H1 (cell line): ENCODE measurements around the gene BGN. TPM values are rescaled to one million over a fixed set of nuclear protein-coding genes. Genes with fewer than 3 reads are reported as not detected.

Source experiments
- ASH2L ChIP-seq: fragments of 200-600, 300-600 bp; sonication (generic); IDR thresholded peaks from one replicate; pipeline ENCODE4 v1.7.1; 2017; ENCODE audit warnings: low read length
- EZH2 ChIP-seq: fragments of 200-600 bp; sonication (generic); IDR thresholded peaks from 2 replicates; pipeline ENCODE4 v1.7.1; 2012; ENCODE audit warnings: low read depth, mild to moderate bottlenecking, moderate library complexity, low read length, inconsistent platforms; ENCODE audit not compliant: severe bottlenecking
- JUN ChIP-seq: IDR thresholded peaks from 2 replicates; pipeline ENCODE4 v1.6.1; 2011; ENCODE audit warnings: low read depth, mild to moderate bottlenecking, improper control_type of control experiment, low read length
- KDM4A ChIP-seq: IDR thresholded peaks from one replicate; pipeline ENCODE4 v1.7.1; 2012; ENCODE audit warnings: low read depth, mild to moderate bottlenecking, moderate library complexity, low read length, inconsistent platforms; ENCODE audit not compliant: severe bottlenecking
- RXRA ChIP-seq: IDR thresholded peaks from 2 replicates; pipeline ENCODE4 v1.6.1; 2011; ENCODE audit warnings: low read depth, mild to moderate bottlenecking, low read length, moderate library complexity; ENCODE audit not compliant: insufficient read depth
- TBP ChIP-seq: IDR thresholded peaks from 2 replicates; pipeline ENCODE4 v1.6.1; 2011; ENCODE audit warnings: low read depth, low read length, improper control_type of control experiment
- TCF12 ChIP-seq: IDR thresholded peaks from 2 replicates; pipeline ENCODE4 v1.6.1; 2011; ENCODE audit warnings: low read depth, mild to moderate bottlenecking, low read length
- polyA plus RNA-seq, 7 experiments: library from polyadenylated mRNA; depleted of rRNA in 3 of 7; stranded (reverse) in 5 of 7; unstranded in 2 of 7; fragments of >200 nt in 5 of 7; fragments of 200-250 nt in 2 of 7; gene quantifications; 1 replicate in 5 of 7; 2 replicates in 1 of 7; 4 replicates in 1 of 7; pipeline versions ENCODE4 v1.2.1 to v1.2.3, GENCODE V29; 2011 to 2013; ENCODE audit warnings: missing spikeins in 2 of 7, mixed read lengths in 2 of 7
- total RNA-seq: library from RNA; stranded (reverse); fragmentation: NEBNext Ultra II Directional; extraction: Animal tissue kit (Norgen Biotek cat#: 25700); gene quantifications from 2 replicates; pipeline ENCODE4 v1.2.1, GENCODE V29; 2021
- TF ChIP-seq, protein P1 (sequence below): IDR thresholded peaks from 2 replicates; pipeline ENCODE4 v1.6.1; 2011; ENCODE audit warnings: low read depth, mild to moderate bottlenecking, low read length; ENCODE audit not compliant: insufficient read depth

Gene BGN
- total and polyA plus RNA-seq, 2 of the 8 experiments (the other 6 are each of a cell fraction or from before 2014, with no cell fraction given): 1.8 to 2.4 TPM

DNA sequence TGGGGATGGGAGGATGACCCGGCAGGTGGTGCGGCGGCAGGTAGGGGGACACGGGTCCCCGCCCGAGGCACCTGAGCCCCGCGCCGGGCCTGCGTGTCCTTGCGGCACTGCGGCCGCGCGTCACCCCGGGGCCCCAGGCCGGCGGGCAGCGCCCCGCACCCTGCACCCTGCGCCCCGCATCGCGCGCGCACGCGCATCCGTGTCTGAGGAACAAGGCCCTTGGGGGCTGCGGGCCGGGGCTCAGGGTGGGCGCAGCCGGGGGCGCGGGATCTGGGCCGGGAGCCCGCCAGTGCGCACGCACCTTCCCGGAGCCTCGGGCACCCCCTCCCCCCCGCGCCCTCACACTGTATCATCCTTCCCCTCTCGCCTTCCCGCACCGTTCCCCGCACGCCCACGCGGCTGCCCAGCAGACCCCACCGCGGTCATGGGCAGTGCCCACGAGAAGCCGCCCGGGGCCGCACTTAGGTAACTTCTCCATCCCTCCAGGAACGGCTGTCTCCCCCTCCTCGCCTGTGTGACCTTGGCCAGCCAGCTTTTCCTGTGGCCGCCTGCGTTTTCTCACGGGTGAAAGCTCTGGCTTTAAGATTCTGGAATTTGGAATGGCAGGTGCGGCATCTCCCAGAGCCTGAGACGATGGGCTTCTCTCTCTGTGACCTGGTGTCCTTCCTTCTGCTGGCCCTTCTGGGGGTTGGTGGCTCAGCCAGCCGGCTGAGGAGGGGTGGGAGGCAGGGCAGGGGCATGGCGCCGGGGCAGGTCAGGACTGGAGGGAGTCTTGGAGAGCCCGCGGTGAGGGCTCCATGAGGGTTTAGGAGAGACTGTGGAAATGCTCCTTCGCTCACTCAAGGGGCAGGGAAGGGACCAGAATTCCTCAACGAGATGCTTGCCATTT is 23.4 kb downstream of the BGN start (continued):
- TF ChIP-seq, protein P1, sequence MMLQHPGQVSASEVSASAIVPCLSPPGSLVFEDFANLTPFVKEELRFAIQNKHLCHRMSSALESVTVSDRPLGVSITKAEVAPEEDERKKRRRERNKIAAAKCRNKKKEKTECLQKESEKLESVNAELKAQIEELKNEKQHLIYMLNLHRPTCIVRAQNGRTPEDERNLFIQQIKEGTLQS: no peak
- TF ChIP-seq TCF12 (no peak), RXRA (no peak), TBP (no peak), JUN (no peak), ASH2L (no peak), EZH2 (peak; percentile 70), KDM4A (peak; percentile 47)
- TF ChIP-seq, all 59 proteins: peak for 3
